Memory B cell (primary cell): ENCODE data around the gene AFF1.
"Not testable (repeated sequence)": the region's sequence is repeated elsewhere in the genome, so short reads cannot be mapped to it uniquely, and the experiment has no call there.

Experiments used
- ATAC-seq: fragments of 150-1000 bp; cut with Tn5 transposase; 2 replicates; pipeline ENCODE4 v1.10.0; 2021; ENCODE audit warnings: low read depth, mild to moderate bottlenecking, moderate library complexity
- DNase-seq, 2 donors: peaks; one replicate each; pipeline ENCODE4 v3.0.0; 2022; ENCODE audit warnings: low spot score in 2 of 2
- H3K27ac Mint-ChIP-seq: one replicate; pipeline ENCODE4 v1.8.0; 2022; ENCODE audit warnings: mild to moderate bottlenecking, moderate library complexity, mixed read lengths
- H3K27me3 Mint-ChIP-seq: one replicate; pipeline ENCODE4 v1.8.0; 2022; ENCODE audit warnings: mixed read lengths
- H3K36me3 Mint-ChIP-seq: one replicate; pipeline ENCODE4 v1.8.0; 2022; ENCODE audit warnings: mild to moderate bottlenecking, mixed read lengths
- H3K4me1 Mint-ChIP-seq: one replicate; pipeline ENCODE4 v1.8.0; 2022; ENCODE audit warnings: mixed read lengths
- H3K4me3 Mint-ChIP-seq: one replicate; pipeline ENCODE4 v1.8.0; 2022; ENCODE audit warnings: mild to moderate bottlenecking, moderate library complexity, mixed read lengths
- H3K9me3 Mint-ChIP-seq: one replicate; pipeline ENCODE4 v1.8.0; 2022; ENCODE audit warnings: mixed read lengths

AFF1 gene

DNA sequence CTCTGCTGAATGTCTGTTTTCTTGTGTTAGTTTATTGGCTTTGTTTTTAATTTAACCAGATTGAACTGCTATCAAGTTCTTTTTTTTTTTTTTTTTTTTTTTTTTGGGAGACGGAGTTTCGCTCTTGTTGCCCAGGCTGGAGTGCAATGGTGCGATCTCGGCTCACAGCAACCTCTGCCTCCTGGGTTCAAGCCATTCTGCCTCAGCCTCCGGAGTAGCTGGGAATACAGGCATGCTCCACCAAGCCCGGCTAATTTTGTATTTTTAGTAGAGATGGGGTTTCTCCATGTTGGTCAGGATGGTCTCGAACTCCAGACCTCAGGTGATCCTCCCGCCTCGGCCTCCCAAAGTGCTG is 78.1 kb downstream of the AFF1 start:
- DNase-seq, H3K4me3 Mint-ChIP-seq, H3K27me3 Mint-ChIP-seq, H3K36me3 Mint-ChIP-seq, ATAC-seq, H3K9me3 Mint-ChIP-seq, H3K27ac Mint-ChIP-seq: not testable (repeated sequence)
- H3K4me1 Mint-ChIP-seq: peaks cover 36% of the 10 kb centered on the region

DNA sequence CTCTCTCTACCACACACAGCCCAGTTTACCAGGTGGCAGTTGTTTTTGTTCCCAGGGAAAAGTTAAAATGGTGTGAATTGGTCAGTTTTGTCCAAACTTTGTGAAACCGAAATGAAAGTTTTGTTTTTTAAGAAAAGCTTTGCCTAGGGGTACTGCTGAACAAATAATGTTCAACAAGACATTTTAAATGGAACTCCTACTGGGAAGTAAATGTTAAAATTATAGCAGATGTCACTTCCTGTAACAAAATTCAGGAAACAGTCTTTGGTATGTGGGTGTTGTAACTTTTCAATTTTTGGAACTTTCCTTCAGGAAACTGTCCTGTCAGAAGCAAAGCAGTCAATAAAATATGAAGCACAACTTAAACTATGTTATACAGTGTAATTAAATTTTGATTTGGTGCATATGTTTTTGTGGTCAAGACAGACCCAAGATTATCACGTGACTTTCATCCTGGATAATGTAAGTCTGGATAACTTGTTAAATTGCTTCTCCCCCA is 79.5 kb downstream of the AFF1 start:
- DNase-seq (no peak), ATAC-seq (no peak)
- H3K9me3 Mint-ChIP-seq: peaks cover 2% of the 10 kb centered on the region
- H3K27me3 Mint-ChIP-seq: no peaks in the 10 kb centered on the region
- peaks cover 38% of the 10 kb centered on the region for H3K4me1 Mint-ChIP-seq
- no peak overlapping the region for H3K27ac Mint-ChIP-seq
- no peaks in the 10 kb centered on the region for H3K36me3 Mint-ChIP-seq
- H3K4me3 Mint-ChIP-seq: no peak overlapping the region

DNA sequence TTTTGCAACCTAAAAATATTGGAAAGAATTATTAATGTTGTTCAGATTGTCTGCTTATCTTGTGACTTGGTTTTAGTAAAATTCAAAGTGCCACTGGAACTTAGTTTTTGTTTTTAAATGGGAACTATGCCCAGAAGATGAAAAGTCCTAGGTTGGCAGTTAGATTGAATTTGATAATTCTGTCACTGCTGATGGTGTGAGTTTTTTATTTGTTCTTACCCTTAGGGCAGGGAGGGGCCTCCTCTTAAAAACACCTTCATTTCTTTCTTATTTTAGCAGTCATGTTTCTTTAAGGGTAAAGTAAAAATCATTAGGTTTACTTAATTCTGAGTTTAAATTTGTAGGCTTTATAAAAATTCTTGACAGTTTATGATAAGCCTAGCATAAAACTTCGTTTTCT is 80.6 kb downstream of the AFF1 start:
- Mint-ChIP-seq H3K4me1 (peaks cover 43% of the 10 kb centered on the region), H3K4me3 (no peak overlapping the region), H3K27me3 (no peaks in the 10 kb centered on the region), H3K36me3 (no peaks in the 10 kb centered on the region), H3K27ac (no peak overlapping the region), H3K9me3 (peaks cover 2% of the 10 kb centered on the region)
- ATAC-seq (no peak), DNase-seq (no peak)

DNA sequence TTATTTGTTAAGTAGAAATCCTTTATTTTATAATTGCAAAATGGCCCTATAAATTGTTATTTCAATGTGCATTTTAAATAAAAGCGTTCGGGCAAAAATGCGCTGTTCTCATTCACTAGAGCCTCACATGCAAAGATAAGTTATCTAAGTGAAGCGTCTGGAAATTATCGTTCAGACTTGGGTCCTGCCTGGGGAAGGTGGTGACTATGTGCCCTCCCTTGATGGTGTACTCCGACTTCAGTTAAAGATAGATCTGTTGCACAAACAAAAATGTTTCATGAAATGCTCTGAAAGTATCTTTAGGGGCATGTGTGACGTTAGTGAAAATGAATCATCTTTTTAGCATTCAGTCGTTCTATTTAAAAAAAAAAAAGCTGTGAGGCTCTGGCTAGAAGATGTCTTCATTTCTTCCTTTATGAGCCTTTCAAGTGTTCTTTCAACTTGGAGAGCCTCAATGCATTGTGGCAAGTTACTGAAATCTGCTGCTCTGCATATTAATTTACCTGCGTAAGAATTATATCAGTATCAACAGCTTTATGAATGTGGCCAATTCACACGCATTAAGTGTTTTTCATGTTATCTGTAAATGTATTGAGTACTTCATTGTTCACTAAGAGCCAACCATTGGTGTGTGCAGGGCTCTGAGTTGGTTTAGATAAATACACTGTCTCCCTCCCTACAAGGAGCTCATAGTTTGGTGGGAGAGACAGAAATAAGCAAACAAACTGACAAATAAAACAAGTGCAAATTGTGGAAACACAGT is 83.0 kb downstream of the AFF1 start:
- ATAC-seq: no peak
- DNase-seq: no peak
- H3K9me3 Mint-ChIP-seq: peaks cover 2% of the 10 kb centered on the region
- peak overlapping the region; percentile 39 for H3K4me3 Mint-ChIP-seq
- H3K4me1 Mint-ChIP-seq: peaks cover 34% of the 10 kb centered on the region
- H3K36me3 Mint-ChIP-seq: no peaks in the 10 kb centered on the region
- H3K27me3 Mint-ChIP-seq: no peaks in the 10 kb centered on the region
- H3K27ac Mint-ChIP-seq: peak overlapping the region; percentile 82

DNA sequence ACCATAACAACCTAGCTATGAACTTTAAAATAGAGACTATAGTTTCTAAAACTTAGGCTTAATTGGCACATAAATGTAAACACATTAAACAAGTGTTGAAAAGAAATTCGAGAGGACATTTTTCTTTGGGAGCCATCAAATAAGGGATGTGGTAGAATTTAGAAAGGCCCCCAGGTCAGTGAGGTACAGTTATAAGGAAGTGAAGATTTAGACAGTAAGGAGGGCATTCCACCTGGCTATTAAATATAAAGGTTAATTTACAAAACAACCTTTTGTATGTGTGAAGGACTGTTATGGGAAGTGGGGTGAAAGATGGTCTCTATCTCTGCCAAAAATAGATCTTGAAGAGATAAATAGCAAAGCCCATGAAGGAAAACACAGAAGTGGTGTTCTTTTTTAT is 83.9 kb downstream of the AFF1 start:
- H3K4me3 Mint-ChIP-seq: no peak overlapping the region
- H3K27me3 Mint-ChIP-seq: no peaks in the 10 kb centered on the region
- H3K9me3 Mint-ChIP-seq: peaks cover 2% of the 10 kb centered on the region
- H3K36me3 Mint-ChIP-seq: no peaks in the 10 kb centered on the region
- no peak for DNase-seq
- peaks cover 35% of the 10 kb centered on the region for H3K4me1 Mint-ChIP-seq
- ATAC-seq: peak; percentile 70
- H3K27ac Mint-ChIP-seq: peak overlapping the region; percentile 82

DNA sequence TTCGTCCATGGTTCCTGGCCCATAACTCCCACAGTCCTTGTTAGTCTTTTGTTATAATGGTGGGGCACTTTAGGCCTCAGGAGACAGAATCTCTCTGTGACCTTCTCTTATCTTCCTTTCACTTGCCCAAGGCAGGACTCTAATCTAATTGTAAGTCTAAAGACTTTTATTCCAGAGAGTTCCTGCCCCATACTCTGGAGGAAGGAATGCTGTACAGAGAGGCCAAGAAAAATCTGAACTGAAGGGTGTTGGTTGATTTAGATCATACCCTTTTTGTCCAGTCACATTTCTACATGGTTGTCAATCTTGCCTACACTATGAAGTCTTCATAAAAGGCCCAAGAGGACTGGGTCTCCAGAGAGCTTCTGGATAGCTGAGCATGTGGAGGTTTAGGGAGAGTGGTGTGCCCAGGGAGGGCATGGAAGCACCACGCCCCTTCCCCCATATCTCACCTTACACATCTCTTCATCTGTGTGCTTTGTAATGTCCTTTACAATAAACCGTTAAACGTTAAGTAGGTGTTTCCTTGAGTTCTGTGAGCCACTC is 84.5 kb downstream of the AFF1 start:
- Mint-ChIP-seq H3K27me3 (no peaks in the 10 kb centered on the region), H3K9me3 (peaks cover 2% of the 10 kb centered on the region), H3K27ac (peak overlapping the region; percentile 82), H3K4me3 (peak overlapping the region; percentile 60), H3K4me1 (peaks cover 39% of the 10 kb centered on the region), H3K36me3 (no peaks in the 10 kb centered on the region)
- DNase-seq (no peak), ATAC-seq (no peak)

DNA sequence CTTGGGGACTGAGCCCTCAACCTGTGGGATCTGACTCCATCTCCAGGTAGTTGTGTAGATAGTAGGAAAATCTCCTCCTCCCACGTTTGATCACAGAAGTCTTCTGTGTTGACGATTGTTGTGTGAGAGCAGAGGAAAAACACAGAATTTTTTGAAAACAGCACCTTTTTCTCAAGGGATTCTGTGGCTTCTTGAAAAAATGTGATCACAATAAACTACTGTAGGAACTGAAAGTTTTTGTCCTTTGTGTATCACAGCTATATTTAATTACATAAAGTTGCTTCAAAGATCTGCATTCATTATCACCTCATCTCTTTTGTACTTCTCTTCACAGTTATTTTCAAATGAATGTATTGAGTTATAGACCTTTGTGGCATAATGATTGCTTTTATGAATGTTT is 85.1 kb downstream of the AFF1 start:
- DNase-seq (no peak), ATAC-seq (peak; percentile 71)
- Mint-ChIP-seq H3K4me1 (peaks cover 41% of the 10 kb centered on the region), H3K27ac (peak overlapping the region; percentile 82), H3K36me3 (no peaks in the 10 kb centered on the region), H3K4me3 (peak overlapping the region; percentile 60), H3K27me3 (no peaks in the 10 kb centered on the region), H3K9me3 (peaks cover 2% of the 10 kb centered on the region)

DNA sequence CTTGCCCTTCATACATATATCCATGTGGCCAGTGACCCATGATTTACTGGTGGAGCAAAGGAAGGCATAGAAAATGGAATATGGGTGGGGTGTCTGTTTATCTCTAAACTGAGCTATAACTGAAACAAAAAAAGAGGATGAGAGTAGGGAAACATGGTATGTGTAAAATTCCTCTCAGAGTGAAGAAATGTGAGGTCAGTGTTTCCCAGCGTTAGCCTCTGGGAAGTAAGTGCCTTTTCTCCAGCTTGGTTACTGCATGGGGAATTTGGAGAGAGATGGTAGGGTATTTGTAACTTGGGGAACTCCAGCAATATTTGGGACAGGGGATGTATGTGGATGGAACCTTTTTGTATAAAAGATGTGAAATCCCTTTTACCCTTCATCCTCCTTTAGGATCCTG is 89.4 kb downstream of the AFF1 start:
- ATAC-seq: no peak
- Mint-ChIP-seq H3K27ac (no peak overlapping the region), H3K36me3 (no peaks in the 10 kb centered on the region), H3K4me3 (no peak overlapping the region), H3K27me3 (no peaks in the 10 kb centered on the region), H3K9me3 (no peaks in the 10 kb centered on the region), H3K4me1 (peaks cover 41% of the 10 kb centered on the region)
- no peak for DNase-seq

DNA sequence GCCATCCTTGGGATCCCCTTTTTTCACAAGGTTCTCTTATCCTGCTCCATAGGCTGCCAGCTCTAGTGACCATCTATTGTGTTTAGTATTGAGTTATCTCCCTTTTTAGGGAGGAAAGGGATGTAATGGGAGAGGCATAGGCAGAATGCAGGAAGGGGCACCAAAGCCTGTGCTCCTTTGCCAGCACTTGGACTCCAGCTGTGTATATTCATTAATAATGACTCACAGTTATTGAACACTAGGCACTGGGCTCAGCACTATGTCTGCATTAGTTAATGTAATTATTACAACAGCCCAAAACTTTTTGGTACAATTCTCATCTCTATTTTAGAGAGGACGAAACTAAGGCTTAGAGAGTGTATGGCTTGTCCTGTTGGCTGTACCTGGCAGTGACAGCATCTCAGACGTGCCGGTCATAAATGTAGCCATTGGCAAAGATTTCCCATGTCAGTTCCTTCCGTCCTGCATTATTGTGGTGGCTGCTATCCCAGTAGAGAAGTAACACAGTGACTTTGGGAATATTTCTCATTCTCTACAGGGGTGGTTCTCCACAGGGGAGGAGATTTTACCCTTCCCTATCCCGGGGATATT is 90.3 kb downstream of the AFF1 start:
- no peak overlapping the region for H3K4me3 Mint-ChIP-seq
- H3K27me3 Mint-ChIP-seq: no peaks in the 10 kb centered on the region
- DNase-seq (no peak), ATAC-seq (no peak)
- no peaks in the 10 kb centered on the region for H3K9me3 Mint-ChIP-seq
- peaks cover 38% of the 10 kb centered on the region for H3K4me1 Mint-ChIP-seq
- H3K36me3 Mint-ChIP-seq: no peaks in the 10 kb centered on the region
- H3K27ac Mint-ChIP-seq: no peak overlapping the region

DNA sequence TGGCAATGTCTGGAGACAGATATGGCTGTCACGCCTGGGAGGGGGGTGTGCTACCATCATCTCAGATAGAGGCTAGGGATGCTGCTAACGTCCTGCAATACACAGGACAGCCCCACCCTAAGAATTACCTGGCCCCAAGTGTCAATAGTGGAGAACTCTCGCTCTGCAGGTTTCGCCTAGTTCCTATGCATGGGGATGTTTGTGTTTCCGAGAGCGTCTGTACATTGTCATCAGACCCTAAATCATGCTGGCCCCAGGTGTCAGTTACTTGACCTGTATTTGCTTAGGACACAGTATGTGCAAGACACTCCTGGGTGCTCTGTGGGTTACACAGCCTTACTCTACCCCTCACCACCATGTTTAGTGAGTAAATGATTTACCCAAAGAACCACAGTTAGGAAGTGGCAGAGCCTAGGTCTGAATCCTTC is 90.8 kb downstream of the AFF1 start:
- Mint-ChIP-seq H3K4me3 (no peak overlapping the region), H3K9me3 (no peaks in the 10 kb centered on the region), H3K27me3 (no peaks in the 10 kb centered on the region), H3K4me1 (peaks cover 35% of the 10 kb centered on the region), H3K27ac (no peak overlapping the region), H3K36me3 (no peaks in the 10 kb centered on the region)
- ATAC-seq (no peak), DNase-seq (no peak)

DNA sequence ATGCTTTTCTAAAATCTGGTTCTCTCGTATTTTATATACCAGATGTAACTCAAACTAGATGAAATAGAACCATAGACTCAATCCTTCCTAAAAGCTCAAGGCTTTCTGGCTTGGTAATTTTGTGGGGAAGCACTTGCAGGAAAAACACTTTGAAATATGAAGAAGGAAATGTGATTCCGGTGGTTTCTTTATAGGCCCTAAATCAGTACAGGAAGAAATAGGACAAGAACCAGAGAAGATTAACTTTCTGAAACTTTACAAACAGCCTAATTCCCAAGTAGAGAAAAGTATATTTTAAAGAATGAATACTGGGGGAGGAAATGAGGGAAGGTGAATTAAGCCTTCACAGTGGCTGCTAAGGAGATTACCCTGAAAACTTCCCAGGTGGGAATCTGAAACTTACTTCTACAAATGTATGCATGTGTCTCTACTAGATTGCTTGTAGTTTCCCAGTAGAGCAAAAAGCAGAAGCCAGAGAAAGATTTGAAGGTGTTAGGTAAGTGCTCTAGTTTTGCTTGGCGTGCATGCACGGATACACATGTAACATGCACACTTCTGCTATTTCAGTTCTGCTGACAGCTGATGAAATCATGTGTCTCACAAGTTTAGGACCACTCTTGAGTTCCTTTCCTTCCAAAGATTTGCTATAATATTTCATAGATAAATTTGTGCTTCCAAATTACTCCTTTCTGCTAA is 92.1 kb downstream of the AFF1 start:
- Mint-ChIP-seq H3K27ac (peak overlapping the region; percentile 82), H3K27me3 (no peaks in the 10 kb centered on the region), H3K36me3 (no peaks in the 10 kb centered on the region), H3K9me3 (no peaks in the 10 kb centered on the region), H3K4me1 (peaks cover 35% of the 10 kb centered on the region), H3K4me3 (no peak overlapping the region)
- DNase-seq (peak in 1 of 2 donors; percentile 59), ATAC-seq (peak; percentile 99)

DNA sequence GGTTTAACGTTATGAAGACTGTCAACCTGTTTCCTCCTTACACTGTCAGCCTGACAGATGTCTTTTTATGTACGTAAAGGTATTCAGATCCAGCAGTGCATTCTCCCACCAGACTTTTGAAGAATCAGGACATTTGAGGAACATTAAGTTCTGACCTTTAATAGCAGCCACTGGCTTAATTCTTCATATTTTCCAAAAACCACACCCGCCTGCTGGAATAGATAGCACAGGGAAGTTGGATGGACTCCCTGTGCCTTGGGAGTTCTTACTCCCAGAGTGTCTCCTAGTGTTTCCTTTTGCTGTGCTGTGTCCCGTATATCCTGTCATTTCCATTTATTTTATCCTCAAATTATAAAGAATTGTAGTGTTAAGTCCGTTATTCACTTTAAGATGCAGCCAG is 94.5 kb downstream of the AFF1 start:
- H3K27me3 Mint-ChIP-seq: no peaks in the 10 kb centered on the region
- ATAC-seq: no peak
- H3K36me3 Mint-ChIP-seq: no peaks in the 10 kb centered on the region
- H3K9me3 Mint-ChIP-seq: no peaks in the 10 kb centered on the region
- peak overlapping the region; percentile 35 for H3K27ac Mint-ChIP-seq
- no peak overlapping the region for H3K4me3 Mint-ChIP-seq
- no peak for DNase-seq
- peaks cover 28% of the 10 kb centered on the region for H3K4me1 Mint-ChIP-seq

DNA sequence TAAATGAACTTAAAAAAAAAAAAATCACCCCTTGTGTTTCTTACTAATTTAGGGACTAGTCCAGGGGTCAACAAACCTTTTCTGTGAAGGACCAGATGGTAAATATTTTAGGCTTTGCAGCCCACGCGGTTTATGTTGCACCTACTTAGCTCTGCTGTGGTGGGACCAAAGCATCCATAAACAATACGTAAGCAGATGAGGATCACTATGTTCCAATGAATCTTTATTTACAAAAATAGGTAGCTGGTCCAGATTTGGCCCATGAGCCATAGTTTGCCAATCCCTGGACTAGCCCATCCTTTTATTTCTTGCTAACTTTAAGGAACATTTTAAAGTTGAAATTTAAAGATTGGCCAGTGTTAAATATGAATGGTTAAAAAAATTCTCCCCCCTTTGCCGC is 95.3 kb downstream of the AFF1 start:
- no peak overlapping the region for H3K4me3 Mint-ChIP-seq
- no peak for DNase-seq
- no peak for ATAC-seq
- H3K9me3 Mint-ChIP-seq: no peaks in the 10 kb centered on the region
- peaks cover 24% of the 10 kb centered on the region for H3K4me1 Mint-ChIP-seq
- no peaks in the 10 kb centered on the region for H3K27me3 Mint-ChIP-seq
- no peak overlapping the region for H3K27ac Mint-ChIP-seq
- H3K36me3 Mint-ChIP-seq: no peaks in the 10 kb centered on the region

DNA sequence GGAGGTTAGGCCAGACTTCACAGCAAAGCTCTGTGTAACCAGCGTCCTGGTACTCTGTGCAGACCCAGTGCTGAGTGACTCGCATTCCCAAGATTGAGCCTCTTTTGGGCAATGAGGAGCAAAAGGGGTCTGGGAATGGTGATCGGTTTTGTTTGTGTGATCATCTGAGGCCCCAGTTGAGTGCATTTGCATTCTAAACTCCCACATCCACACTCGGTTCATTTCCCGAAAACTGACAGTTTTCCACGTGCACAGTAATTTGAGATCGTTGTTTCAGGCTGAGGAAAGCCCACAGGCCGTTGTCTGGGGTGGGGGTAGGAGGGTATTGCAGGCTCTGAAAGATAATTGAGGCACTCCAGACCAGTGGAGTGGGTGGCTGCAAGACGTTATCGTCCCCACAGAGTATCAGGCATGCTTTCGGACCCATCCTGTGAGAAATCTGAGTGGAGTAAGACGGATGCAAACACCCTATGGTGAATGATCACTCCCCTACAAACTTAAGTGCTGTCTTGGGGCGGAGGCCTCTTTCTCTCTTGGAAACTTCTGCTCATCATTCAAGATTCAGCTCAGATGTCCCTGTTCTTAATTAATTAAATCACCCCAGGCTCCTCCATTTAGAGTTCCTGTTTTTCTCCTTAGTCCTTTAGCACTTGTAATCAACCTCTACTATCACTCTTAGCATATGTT is 96.1 kb downstream of the AFF1 start:
- Mint-ChIP-seq H3K9me3 (no peaks in the 10 kb centered on the region), H3K27ac (no peak overlapping the region), H3K27me3 (no peaks in the 10 kb centered on the region), H3K4me3 (no peak overlapping the region), H3K4me1 (peaks cover 20% of the 10 kb centered on the region), H3K36me3 (no peaks in the 10 kb centered on the region)
- ATAC-seq: no peak
- no peak for DNase-seq
